HepG2 (cell line): ENCODE data around the gene C1QL3. TPM values are rescaled to one million over a fixed set of nuclear protein-coding genes. Genes with fewer than 3 reads are reported as not detected.

Source experiments
- ATAC-seq: fragments of 200-7000 bp; cut with Tn5 transposase; 3 replicates; pipeline ENCODE4 v1.9.1; 2020; ENCODE audit warnings: mild to moderate bottlenecking, moderate library complexity
- BruUV-seq: library from RNA; stranded (reverse); fragments of 400-500 nt; replicated peaks from 2 replicates; lab custom pipeline; 2021; lab: Mats Ljungman, UMichigan
- CTCF ChIA-PET: fragments of 300-600 bp; formaldehyde crosslinking; extraction: SDS; loops from one replicate; lab custom pipeline; 2021; ENCODE audit warnings: low total read pairs, inconsistent platforms, low intra/inter-chr PET ratio; lab: Yijun Ruan, JAX
- POLR2A ChIA-PET: fragments of 350-600 bp; sonication (Branson Sonifier 250); formaldehyde crosslinking; loops from one replicate; lab custom pipeline; 2020; ENCODE audit warnings: antibody characterized with exemption, inconsistent platforms; lab: Yijun Ruan, JAX
- DNase-seq: peaks from one replicate; pipeline ENCODE4 v3.0.0-alpha.2; 2015; ENCODE audit warnings: low spot score
- FAIRE-seq: peaks from 3 replicates; lab custom pipeline; 2011; peaks lifted over from hg19 to GRCh38; lab: Jason Lieb, UNC
- H2AFZ ChIP-seq: one replicate; pipeline ENCODE4 v1.6.1; 2011; ENCODE audit warnings: low read length, inconsistent platforms
- H3K27ac ChIP-seq: fragments of 300-600 bp; 3 replicates; pipeline ENCODE4 v1.8.0; 2011; ENCODE audit warnings: mixed run types, mild to moderate bottlenecking, mixed read lengths, low read length, inconsistent platforms; ENCODE audit not compliant: insufficient read depth; ENCODE audit errors: extremely low read length
- H3K27me3 ChIP-seq, 2 experiments: fragments of 200-600 bp in 1 of 2; 2 replicates in 1 of 2; 3 replicates in 1 of 2; pipeline versions ENCODE4 v1.6.0 to v1.8.0; 2011; ENCODE audit warnings: low read length in 2 of 2, mild to moderate bottlenecking in 2 of 2, moderate library complexity in 2 of 2, inconsistent platforms in 1 of 2; ENCODE audit not compliant: insufficient read depth in 2 of 2, control insufficient read depth in 1 of 2
- H3K36me3 ChIP-seq, 2 experiments: fragments of 200-600 bp in 1 of 2; replicated peaks in 1 of 2; 2 replicates in 1 of 2; 3 replicates in 1 of 2; pipeline versions ENCODE4 v1.5.1 to v1.8.0; 2011; ENCODE audit warnings: low read length in 2 of 2, inconsistent platforms in 1 of 2; ENCODE audit not compliant: insufficient read depth in 2 of 2, control insufficient read depth in 1 of 2
- H3K4me1 ChIP-seq: 2 replicates; pipeline ENCODE4 v1.5.1; 2012; ENCODE audit warnings: low read length, inconsistent platforms; ENCODE audit not compliant: insufficient read depth
- H3K4me2 ChIP-seq: 2 replicates; pipeline ENCODE4 v1.6.0; 2011; ENCODE audit warnings: low read depth, low read length, inconsistent platforms
- H3K4me3 ChIP-seq, 3 experiments: fragments of 200-600 bp in 1 of 3; sonication (generic), shearing (Covaris generic) in 1 of 3; replicated peaks in 1 of 3; 2 replicates each; pipeline ENCODE4 v1.5.1; 2011 to 2016; ENCODE audit warnings: low read length in 3 of 3, inconsistent platforms in 2 of 3, low read depth in 2 of 3, mild to moderate bottlenecking in 2 of 3, control low read depth in 1 of 3, mixed read lengths in 1 of 3; ENCODE audit not compliant: insufficient read depth in 1 of 3
- H3K79me2 ChIP-seq: one replicate; pipeline ENCODE4 v1.6.1; 2011; ENCODE audit warnings: low read length, inconsistent platforms; ENCODE audit not compliant: insufficient read depth
- H3K9ac ChIP-seq: 2 replicates; pipeline ENCODE4 v1.6.0; 2011; ENCODE audit warnings: mild to moderate bottlenecking, low read depth, low read length, inconsistent platforms; ENCODE audit not compliant: insufficient read depth
- H3K9me3 ChIP-seq: 2 replicates; pipeline ENCODE4 v1.5.1; 2012; ENCODE audit warnings: mild to moderate bottlenecking, low read length
- H4K20me1 ChIP-seq: 2 replicates; pipeline ENCODE4 v1.6.0; 2011; ENCODE audit warnings: inconsistent platforms, mild to moderate bottlenecking, low read length, moderate library complexity; ENCODE audit not compliant: insufficient read depth
- GZF1 ChIP-seq: sonication (generic); formaldehyde crosslinking; IDR thresholded peaks from 2 replicates; pipeline ENCODE4 v1.5.1; 2020; ENCODE audit warnings: mild to moderate bottlenecking, missing genetic modification reagents
- NAIF1 ChIP-seq: sonication (generic); formaldehyde crosslinking; IDR thresholded peaks from 2 replicates; pipeline ENCODE4 v1.5.0; 2020; ENCODE audit warnings: mild to moderate bottlenecking, missing genetic modification reagents, borderline replicate concordance
- NCOR1 ChIP-seq: fragments of 200-600 bp; sonication (generic); IDR thresholded peaks from 2 replicates; pipeline ENCODE4 v1.7.0; 2017; ENCODE audit warnings: antibody characterized with exemption, low read length, borderline replicate concordance
- RFXAP ChIP-seq: sonication (generic); formaldehyde crosslinking; IDR thresholded peaks from 2 replicates; pipeline ENCODE4 v1.4.0; 2020; ENCODE audit warnings: missing genetic modification reagents, borderline replicate concordance
- SOX5 ChIP-seq: IDR thresholded peaks from 2 replicates; pipeline ENCODE4 v1.6.1; 2016; ENCODE audit warnings: borderline replicate concordance
- SRSF9 ChIP-seq: fragments of 200-400 bp; formaldehyde crosslinking; IDR thresholded peaks from 2 replicates; pipeline ENCODE4 v1.6.1; 2018; ENCODE audit warnings: borderline replicate concordance, mild to moderate bottlenecking, low read depth, low read length; ENCODE audit not compliant: insufficient read depth, poor library complexity, severe bottlenecking
- THAP11 ChIP-seq: IDR thresholded peaks from 2 replicates; pipeline ENCODE4 v1.6.1; 2016; ENCODE audit warnings: missing biosample characterization, missing genetic modification reagents
- TP53 ChIP-seq: sonication (generic); formaldehyde crosslinking; conservative IDR thresholded peaks from 2 replicates; pipeline ENCODE4 v1.4.0; 2020; ENCODE audit warnings: missing genetic modification reagents
- ZNF33A ChIP-seq: sonication (generic); formaldehyde crosslinking; IDR thresholded peaks from 2 replicates; pipeline ENCODE4 v1.5.1; 2020; ENCODE audit warnings: missing genetic modification reagents, mild to moderate bottlenecking, moderate library complexity, borderline replicate concordance
- ZNF530 ChIP-seq: sonication (generic); formaldehyde crosslinking; IDR thresholded peaks from 2 replicates; pipeline ENCODE4 v1.5.0; 2020; ENCODE audit warnings: low read depth, mild to moderate bottlenecking, missing genetic modification reagents
- ZNF562 ChIP-seq: sonication (generic); formaldehyde crosslinking; IDR thresholded peaks from 2 replicates; pipeline ENCODE4 v1.8.0; 2022; ENCODE audit warnings: missing genetic modification reagents, borderline replicate concordance
- ZNF678 ChIP-seq: sonication (generic); formaldehyde crosslinking; IDR thresholded peaks from 2 replicates; pipeline ENCODE4 v1.4.0; 2020; ENCODE audit warnings: mild to moderate bottlenecking, missing genetic modification reagents
- ZNF816 ChIP-seq: sonication (generic); formaldehyde crosslinking; IDR thresholded peaks from 2 replicates; pipeline ENCODE4 v1.8.0; 2022; ENCODE audit warnings: missing genetic modification reagents, mild to moderate bottlenecking, borderline replicate concordance
- WGBS: methylation state at CpG from one replicate; pipeline ENCODE4 v1.1.6; 2017; ENCODE audit warnings: low lambda C conversion rate; 5-methylcytosine and 5-hydroxymethylcytosine counted together
- in situ Hi-C: cut with HindIII; loops from 2 replicates; pipeline ENCODE4 v1.10.0; 2017; ENCODE audit warnings: low pct_unique_long_range_greater_than_20kb; ENCODE audit not compliant: extremely low pct_ligation_motif_present
- intact Hi-C: fragments of 100-400 bp; cut with micrococcal nuclease; formaldehyde crosslinking; loops from one replicate; pipeline ENCODE4 v1.10.0; 2022; ENCODE audit not compliant: unreplicated experiment
- polyA plus RNA-seq, 8 experiments: library from polyadenylated mRNA; depleted of rRNA in 3 of 8; stranded (reverse) in 7 of 8; unstranded in 1 of 8; fragments of >200 nt; fragmentation: Illumina TruSeq in 4 of 8; extraction: Trizol in 4 of 8; gene quantifications; 2 replicates each; pipeline versions ENCODE4 v1.2.1 to v1.2.3, GENCODE V29; 2011 to 2016; ENCODE audit warnings: low read depth in 4 of 8, missing spikeins in 1 of 8, mixed read lengths in 1 of 8; ENCODE audit not compliant: insufficient read depth in 1 of 8
- total RNA-seq, 5 experiments: library from RNA; depleted of rRNA; stranded (reverse); fragments of >200 nt; fragmentation: Illumina TruSeq; extraction: Trizol; gene quantifications; 2 replicates each; pipeline ENCODE4 v1.2.3, GENCODE V29; 2016; ENCODE audit warnings: low read depth in 1 of 5

Gene C1QL3
- total and polyA plus RNA-seq, 2 of the 13 experiments (the other 11 are each of a cell fraction or from before 2014, with no cell fraction given), result not detected

GRCh38 chr10:16544099-16544498, 22.4 kb upstream of the C1QL3 start:
- Histone ChIP-seq H3K79me2 (no peaks in the 10 kb centered on the region), H3K27ac (no peak overlapping the region), H3K9me3 (no peaks in the 10 kb centered on the region), H3K4me3 (no peak overlapping the region), H3K4me1 (no peaks in the 10 kb centered on the region), H2AFZ (no peak overlapping the region), H3K36me3 (no peaks in the 10 kb centered on the region), H4K20me1 (no peaks in the 10 kb centered on the region), H3K9ac (no peak overlapping the region), H3K4me2 (no peak overlapping the region), H3K27me3 (no peaks in the 10 kb centered on the region; a peak in 1 of 5 replicates)
- in situ Hi-C loops, result loop anchor here (25.0 kb wide), 1 partner anchor 657 kb away; no protein-coding TSS in a partner anchor
- WGBS, result 6% methylated on average over 3 of the region's 3 CpGs
- intact Hi-C loops, result loop anchor here (10.0 kb wide), 1 partner anchor 669 kb away; no protein-coding TSS in a partner anchor
- TF ChIP-seq ZNF562 (CRISPR knock-in tag), result no peak
- no peak for TF ChIP-seq ZNF530
- TF ChIP-seq RFXAP (CRISPR knock-in tag), result no peak
- no peak for TF ChIP-seq SOX5
- no peak for TF ChIP-seq NCOR1
- TF ChIP-seq ZNF33A (CRISPR knock-in tag), result no peak
- no peak for TF ChIP-seq THAP11 (CRISPR knock-in tag)
- TF ChIP-seq ZNF816, result no peak
- TF ChIP-seq GZF1, result no peak
- TF ChIP-seq SRSF9, result no peak
- no peak for TF ChIP-seq ZNF678 (CRISPR knock-in tag)
- no peak for TF ChIP-seq NAIF1 (CRISPR knock-in tag)
- TF ChIP-seq TP53 (CRISPR knock-in tag), result no peak
- FAIRE-seq (no peak), ATAC-seq (no peak), DNase-seq (no peak)
- BruUV-seq, result no TSS peak
- POLR2A ChIA-PET, result no interaction called here
- CTCF ChIA-PET, result interaction anchor here (2.1 kb wide), 1 partner anchor 665 kb away, joined by 9 read pairs; no protein-coding TSS in a partner anchor
